ENCODE measurements around the gene CHST7.

The CHST7 gene

GRCh38 chrX:46645614-46646013, 72.0 kb downstream of the CHST7 start:
- Histone ChIP-seq H3K27me3 (ENCODE audit: control insufficient read depth, insufficient read depth, low read length) (peaks cover 2% of the 10 kb centered on the region), H3K9ac (ENCODE audit: low read length) (no peak overlapping the region), H3K4me1 (ENCODE audit: control insufficient read depth, insufficient read depth, low read length) (no peaks in the 10 kb centered on the region), H3K4me3 (ENCODE audit: low read length) (no peak overlapping the region), H3K27ac (ENCODE audit: low read depth, low read length) (no peak overlapping the region), H3K36me3 (ENCODE audit: control insufficient read depth, insufficient read depth, low read length) (no peaks in the 10 kb centered on the region)

- Histone ChIP-seq H3K27me3 (ENCODE audit: control insufficient read depth, insufficient read depth, low read length) (peaks cover 2% of the 10 kb centered on the region), H3K4me1 (ENCODE audit: control insufficient read depth, insufficient read depth, low read length) (no peaks in the 10 kb centered on the region), H3K36me3 (ENCODE audit: control insufficient read depth, insufficient read depth, low read length) (no peaks in the 10 kb centered on the region), H3K9ac (ENCODE audit: low read length) (no peak overlapping the region), H3K4me3 (ENCODE audit: low read length) (no peak overlapping the region), H3K27ac (ENCODE audit: low read depth, low read length) (no peak overlapping the region)
Observed at GRCh38 chrX:46647251-46647650, 73.7 kb downstream of the CHST7 start.

All from rectal smooth muscle tissue (tissue), 1 donor.